GM15510 (cell line): ENCODE results near the gene SLC11A2.

Source experiments
- POLR2A ChIP-seq: IDR thresholded peaks from 3 replicates; pipeline ENCODE4 v1.6.1; 2011; ENCODE audit warnings: borderline replicate concordance; ENCODE audit not compliant: insufficient read length; ENCODE audit errors: extremely low read depth

The SLC11A2 gene

DNA sequence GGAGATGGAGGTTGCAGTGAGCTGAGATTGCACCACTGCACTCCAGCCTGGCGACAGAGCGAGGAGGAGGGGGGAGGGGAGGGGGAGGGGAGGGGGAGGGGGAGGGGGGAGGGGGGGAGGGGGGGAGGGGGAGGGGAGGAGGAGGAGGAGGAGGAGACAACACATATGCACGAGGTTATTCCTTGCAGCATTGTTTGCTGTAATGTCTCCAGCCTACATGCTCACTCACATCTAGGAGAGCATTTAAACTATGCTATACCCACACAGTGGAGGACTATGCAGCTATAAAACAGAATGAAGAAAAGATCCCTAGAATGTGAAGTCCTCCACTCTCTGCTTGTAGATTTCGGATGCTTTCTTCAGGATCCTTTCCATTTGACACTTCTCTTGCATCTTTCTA lies 77.4 kb downstream of the SLC11A2 start:
- TF ChIP-seq POLR2A = no peak

DNA sequence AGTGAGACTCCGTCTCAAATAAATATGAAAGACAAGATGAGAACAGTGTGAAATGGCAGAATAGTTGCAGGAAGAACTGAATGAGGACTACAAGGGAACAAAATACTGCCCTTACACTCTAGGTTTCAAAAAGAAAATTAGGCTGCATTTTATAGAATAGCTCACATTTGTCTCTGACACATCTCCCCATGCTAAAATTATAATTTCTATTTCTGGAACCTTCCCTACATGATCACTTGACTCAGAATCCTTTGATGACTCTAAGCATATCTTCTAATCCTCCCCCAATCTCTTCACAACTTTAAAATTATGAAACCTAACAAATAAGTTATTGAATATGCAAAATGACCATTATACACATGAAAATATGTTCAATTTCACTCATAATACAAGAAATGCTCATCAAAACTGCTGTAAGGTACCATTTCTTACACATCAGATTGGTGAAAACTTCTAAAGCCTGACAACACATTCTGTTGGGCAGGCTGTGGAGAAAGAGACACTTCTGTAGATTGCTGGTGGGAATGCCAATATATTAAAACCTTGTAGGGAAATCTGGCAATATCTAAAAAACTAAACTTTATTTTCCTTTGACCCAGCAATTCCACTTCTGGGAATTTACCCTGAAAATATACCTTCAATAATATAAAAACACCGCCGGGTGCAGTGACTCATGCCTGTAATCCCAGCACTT lies 78.1 kb downstream of the SLC11A2 start:
- no peak for TF ChIP-seq POLR2A

DNA sequence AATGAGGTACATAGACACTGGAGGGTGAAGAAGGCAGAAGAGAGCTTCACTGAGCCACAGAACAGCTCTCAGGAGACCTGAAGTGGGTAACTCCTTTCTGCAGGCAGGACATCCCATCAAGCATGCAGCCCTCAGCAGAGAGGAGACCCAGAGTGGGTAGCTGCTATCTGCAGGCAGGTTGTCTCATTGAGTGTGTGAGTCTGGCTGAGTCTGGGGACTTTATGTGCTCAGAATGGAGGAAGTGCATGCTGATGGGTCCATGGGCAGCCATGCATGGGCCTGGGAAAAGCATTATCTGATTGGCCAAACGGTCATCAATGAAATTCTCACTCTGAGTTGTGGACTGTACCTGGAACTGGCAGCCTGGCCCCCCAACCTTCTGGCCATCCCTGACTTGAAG lies 88.5 kb downstream of the SLC11A2 start:
- no peak for TF ChIP-seq POLR2A

DNA sequence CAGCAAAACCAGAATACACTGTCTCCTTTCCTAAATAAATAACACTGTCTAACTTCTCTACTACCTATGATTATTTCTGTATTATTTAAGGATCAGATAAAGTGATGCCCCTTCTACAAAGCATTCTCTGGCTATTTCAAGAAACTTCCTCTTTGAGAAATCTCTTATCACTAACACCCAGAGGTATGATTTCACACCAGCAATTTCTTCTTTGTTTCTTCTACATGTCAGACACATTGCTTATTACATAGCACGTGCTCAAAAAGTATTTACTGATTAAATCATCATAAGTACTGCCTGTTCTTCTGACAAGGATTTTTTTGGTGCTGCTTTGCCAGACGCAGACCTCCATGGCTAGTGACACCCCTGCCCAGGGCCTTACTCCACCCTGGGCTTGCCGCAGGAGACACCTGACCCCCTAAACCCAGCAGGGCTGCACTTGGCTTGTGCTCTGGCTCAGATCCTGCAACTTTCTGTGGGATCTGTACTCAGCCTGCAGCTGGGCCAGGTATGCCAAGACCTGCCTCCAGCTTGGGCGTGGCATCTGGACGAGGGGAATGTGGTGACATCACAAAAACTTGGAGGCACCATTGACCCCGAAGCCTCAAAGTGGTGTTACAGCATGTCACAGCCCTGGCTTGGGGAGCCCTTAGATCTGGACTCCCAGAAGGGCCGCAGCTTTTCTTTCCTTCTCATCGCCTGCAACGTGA lies 89.2 kb downstream of the SLC11A2 start:
- no peak for TF ChIP-seq POLR2A

DNA sequence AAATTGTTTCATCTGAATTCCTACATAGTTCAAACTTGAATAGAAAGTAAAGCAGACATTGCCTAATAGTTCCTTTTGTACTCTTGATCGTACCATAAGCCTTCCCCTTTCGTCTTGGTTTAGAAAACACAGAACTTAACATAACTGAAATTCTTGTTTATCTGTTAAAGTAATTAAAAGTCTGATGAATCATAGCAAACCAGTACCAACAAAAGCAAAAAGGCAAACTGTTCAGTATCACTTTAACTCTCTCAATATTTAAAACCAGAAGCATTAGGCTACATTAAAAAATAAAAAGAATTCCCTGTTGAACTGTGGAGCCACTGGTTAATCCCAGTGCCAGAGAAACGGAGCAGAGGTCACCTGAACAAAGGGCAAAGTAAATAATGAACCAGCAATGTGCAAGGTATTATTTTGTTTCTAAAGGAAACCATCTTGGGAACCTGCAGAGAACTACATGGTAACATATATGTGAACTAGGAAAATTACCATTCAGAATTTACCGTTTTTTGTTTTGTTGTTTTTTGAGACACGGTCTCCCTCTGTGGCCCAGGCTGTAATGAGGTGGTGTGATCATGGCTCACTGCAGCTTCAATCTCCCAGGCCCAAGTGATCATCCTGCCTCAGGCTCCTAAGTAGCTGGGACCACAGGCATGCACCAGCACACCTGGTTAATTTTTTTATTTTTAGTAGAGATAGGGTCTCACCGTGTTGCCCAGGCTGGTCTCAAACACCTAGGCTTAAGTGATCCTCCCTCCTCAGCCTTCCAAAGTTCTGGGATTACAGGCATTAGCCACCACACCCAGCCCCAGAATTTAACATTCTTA lies 91.0 kb downstream of the SLC11A2 start:
- TF ChIP-seq POLR2A = no peak

DNA sequence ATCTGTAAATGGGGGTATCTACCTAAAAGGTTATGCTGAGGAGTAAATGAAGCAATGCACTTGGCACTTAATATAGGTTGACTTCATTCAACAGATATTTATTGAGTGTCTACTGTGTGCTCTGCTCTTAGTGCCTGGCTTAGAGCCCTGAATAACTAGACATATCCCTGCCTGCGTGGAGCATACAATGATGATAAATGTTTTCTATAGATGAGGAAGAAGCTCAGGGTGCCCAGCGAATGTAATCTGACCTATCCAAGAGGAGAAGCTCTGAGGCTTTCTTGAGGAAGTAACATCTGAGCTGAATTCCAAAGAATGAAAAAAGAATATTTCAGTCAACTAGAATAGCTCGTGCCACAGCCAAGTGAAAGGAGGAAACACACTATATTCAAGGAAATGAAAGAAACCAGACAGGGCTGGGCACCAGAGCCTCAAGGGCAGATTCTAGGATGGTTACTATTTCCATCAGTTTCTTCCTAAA lies 91.8 kb downstream of the SLC11A2 start:
- no peak for TF ChIP-seq POLR2A

DNA sequence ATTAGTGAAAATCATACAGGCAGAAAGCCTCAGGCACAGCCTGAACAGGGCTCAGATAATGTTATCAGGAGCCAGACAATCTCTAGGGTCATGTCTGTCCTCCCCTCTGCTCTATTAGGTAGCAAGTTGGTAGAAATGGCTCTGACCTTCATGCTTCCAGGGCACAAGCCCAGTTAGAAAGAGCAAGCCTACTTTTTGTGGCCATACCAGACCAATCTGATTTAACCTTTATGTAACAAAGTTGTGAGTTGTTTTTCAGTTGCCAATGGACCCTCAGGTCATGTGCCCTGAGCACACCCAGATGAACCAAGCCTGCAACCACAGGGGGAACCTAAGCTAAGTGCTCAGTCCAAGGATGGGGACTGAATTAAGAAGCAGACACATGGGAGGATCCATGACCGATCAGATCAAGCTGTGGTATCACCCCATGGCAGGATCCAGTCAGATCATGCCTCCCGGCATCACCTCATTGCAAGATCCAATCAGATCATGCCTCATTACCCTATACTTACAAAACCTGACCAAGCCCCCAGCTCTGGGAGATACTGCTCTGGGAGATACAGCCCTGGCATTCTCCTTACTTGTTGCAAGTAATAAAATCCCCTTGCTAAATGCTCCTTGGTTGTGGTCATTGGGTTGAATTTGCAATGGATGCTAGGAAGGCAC lies 92.6 kb downstream of the SLC11A2 start:
- no peak for TF ChIP-seq POLR2A

DNA sequence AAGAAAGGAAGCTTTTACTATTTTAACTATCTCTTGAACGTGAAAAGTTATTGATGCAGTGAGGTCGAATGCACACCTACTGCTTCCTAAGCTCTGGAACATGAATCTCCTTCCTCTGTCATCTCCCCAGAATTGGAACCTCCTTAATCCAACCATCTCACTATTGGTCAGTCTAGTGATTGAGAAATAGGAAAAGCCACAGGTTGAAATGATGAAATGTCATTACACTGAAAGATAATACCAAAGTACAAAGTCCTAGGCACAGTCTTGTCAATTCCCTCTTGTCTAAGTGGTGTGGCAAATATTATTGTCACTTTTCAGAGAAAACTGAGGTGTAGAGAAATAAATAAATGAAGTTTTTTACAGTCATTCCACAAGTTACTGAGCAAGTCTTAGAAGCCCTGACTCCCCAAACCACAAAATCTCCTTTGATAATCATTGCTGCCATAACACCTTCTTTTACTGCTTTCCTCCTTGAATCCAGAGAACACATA lies 93.3 kb downstream of the SLC11A2 start:
- no peak for TF ChIP-seq POLR2A

DNA sequence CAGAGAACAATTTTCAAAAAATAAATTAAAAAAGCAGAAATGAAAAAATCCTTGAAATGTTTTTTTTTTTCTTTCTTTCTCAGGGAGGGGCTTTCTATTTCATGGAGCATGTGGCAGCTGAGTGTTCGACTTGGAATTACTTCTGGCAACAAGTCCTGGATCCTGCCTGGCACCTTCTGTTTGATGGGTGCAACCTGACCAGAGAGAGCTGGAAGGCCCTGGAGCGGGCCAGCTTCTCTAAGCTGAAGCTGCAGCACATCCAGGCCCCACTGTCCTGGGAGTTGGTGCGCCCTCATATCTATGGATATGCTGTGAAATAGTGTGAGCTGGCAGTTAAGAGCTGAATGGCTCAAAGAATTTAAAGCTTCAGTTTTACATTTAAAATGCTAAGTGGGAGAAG lies 96.4 kb downstream of the SLC11A2 start:
- no peak for TF ChIP-seq POLR2A
